GM06990 (cell line): ENCODE data around the gene RHBDL1.
A peak's percentile ranks its signal among the peaks of the same experiment; 100 is the strongest.

Experiments
- DNase-seq: peaks from one replicate; pipeline ENCODE4 v3.0.0-alpha.2; 2011; ENCODE audit not compliant: insufficient read length; ENCODE audit errors: extremely low read depth
- H3K27me3 ChIP-seq: replicated peaks from 2 replicates; pipeline ENCODE4 v1.6.0; 2011; ENCODE audit warnings: low read length; ENCODE audit not compliant: control insufficient read depth, insufficient read depth
- H3K36me3 ChIP-seq: 2 replicates; pipeline ENCODE4 v1.5.1; 2011; ENCODE audit warnings: low read length; ENCODE audit not compliant: control insufficient read depth, insufficient read depth
- H3K4me3 ChIP-seq: replicated peaks from 2 replicates; pipeline ENCODE4 v1.5.1; 2011; ENCODE audit warnings: low read depth, mild to moderate bottlenecking, control low read depth, low read length
- TF ChIP-seq, protein P1 (sequence below): IDR thresholded peaks from 2 replicates; pipeline ENCODE4 v1.5.1; 2011; ENCODE audit warnings: low read length, control low read depth, mild to moderate bottlenecking, inconsistent platforms; ENCODE audit not compliant: insufficient read depth, poor library complexity, severe bottlenecking

The RHBDL1 gene

DNA sequence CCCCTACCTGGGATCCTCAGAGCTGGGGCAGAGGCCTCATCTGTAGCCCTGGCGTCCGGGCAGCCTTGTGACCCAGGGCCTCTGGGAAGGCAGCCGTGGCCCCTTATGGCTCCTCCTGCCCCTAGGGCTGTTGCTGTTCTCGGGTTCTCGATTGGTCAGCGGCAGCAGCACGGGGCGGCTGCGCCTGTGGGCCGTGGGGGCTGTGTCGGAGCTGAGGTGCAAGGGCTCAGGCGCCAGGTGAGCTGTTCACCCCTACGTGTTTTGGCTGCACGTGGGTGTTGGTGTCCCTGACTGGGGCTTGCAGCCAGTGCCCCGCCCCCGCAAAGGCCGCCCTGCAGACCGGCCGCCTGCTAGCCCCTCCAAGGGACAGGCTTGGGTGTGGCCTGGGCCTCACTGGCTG, 13.4 kb upstream of the RHBDL1 start:
- no peak overlapping the region for H3K4me3 ChIP-seq
- TF ChIP-seq, protein P1, sequence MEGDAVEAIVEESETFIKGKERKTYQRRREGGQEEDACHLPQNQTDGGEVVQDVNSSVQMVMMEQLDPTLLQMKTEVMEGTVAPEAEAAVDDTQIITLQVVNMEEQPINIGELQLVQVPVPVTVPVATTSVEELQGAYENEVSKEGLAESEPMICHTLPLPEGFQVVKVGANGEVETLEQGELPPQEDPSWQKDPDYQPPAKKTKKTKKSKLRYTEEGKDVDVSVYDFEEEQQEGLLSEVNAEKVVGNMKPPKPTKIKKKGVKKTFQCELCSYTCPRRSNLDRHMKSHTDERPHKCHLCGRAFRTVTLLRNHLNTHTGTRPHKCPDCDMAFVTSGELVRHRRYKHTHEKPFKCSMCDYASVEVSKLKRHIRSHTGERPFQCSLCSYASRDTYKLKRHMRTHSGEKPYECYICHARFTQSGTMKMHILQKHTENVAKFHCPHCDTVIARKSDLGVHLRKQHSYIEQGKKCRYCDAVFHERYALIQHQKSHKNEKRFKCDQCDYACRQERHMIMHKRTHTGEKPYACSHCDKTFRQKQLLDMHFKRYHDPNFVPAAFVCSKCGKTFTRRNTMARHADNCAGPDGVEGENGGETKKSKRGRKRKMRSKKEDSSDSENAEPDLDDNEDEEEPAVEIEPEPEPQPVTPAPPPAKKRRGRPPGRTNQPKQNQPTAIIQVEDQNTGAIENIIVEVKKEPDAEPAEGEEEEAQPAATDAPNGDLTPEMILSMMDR, result no peak
- peaks cover 4% of the 10 kb centered on the region; the same call in 1 of the 2 replicates for H3K36me3 ChIP-seq

DNA sequence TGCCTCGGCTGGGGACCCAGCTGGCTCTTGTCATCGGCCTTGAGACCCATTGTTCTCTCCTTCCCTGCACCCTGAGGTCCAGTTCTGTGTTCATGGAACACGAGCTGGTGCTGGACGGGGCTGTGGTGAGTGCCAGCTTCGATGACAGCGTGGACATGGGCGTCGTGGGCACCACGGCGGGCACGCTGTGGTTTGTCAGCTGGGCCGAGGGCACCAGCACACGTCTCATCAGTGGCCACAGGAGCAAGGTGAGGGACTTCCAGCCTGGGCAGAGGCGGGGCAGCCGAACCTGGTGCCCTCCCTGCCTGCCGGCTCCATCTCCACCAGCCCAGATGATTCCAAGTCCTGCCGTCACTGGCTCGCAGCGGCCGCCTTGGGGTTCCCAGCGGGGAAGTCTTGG, 12.9 kb upstream of the RHBDL1 start:
- Histone ChIP-seq H3K36me3 (peaks cover 4% of the 10 kb centered on the region; the same call in 1 of the 2 replicates), H3K27me3 (no peaks in the 10 kb centered on the region), H3K4me3 (no peak overlapping the region)
- DNase-seq, result no peak
- TF ChIP-seq, protein P1, result no peak

More for the DNA sequence above, 13.4 kb upstream of the RHBDL1 start:
- no peaks in the 10 kb centered on the region for H3K27me3 ChIP-seq
- no peak for DNase-seq

DNA sequence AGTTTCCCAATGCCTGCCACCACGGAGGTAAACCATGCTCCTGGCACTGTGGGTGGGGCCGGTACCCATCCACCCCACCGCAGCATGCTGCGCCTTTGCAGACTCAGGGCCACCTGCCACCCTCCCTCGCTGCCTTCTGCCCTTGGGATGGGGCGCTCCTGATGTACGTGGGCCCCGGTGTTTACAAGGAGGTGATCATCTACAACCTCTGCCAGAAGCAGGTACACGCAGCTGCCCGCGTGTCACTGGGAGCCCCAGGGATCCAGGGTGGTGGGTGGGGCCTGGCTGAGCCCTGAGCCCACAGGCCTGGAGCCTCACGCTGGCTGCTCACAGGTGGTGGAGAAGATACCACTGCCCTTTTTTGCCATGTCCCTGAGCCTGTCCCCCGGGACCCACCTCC, 8.9 kb upstream of the RHBDL1 start:
- TF ChIP-seq, protein P1, result no peak
- DNase-seq, result no peak
- H3K27me3 ChIP-seq, result no peaks in the 10 kb centered on the region
- peaks cover 18% of the 10 kb centered on the region for H3K36me3 ChIP-seq
- H3K4me3 ChIP-seq, result no peak overlapping the region

DNA sequence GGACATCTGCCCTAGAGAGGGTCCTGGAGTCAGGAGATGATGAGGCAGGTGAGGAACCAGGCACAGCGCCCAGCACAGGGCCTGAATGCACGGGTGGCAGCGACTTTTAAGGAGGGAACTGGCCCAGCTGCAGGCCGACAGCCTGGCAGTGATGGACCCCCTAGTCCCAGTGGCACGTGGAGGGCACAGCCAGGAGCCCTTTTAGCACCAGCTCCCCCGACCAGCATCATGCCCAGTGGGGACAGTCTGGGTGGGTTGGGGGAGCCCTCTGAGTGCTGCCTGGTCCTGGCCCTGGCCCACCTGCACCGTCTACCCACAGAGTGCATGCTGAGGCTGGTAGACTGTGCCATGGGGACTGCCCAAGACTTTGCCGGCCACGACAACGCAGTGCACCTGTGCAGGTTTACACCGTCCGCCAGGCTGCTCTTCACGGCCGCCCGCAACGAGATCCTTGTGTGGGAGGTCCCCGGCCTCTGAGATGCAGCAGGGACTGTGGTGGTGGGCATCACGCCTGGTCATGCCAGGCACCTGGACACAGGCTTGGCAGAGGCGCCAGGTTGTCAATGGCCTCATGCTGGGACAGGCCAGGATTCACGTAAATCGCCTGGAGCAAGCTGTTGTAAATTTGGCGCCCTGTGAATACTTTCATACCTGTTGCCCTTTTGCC, 8.2 kb upstream of the RHBDL1 start:
- H3K4me3 ChIP-seq, result no peak overlapping the region
- H3K27me3 ChIP-seq, result no peaks in the 10 kb centered on the region
- TF ChIP-seq, protein P1, result no peak
- peaks cover 19% of the 10 kb centered on the region for H3K36me3 ChIP-seq
- no peak for DNase-seq

DNA sequence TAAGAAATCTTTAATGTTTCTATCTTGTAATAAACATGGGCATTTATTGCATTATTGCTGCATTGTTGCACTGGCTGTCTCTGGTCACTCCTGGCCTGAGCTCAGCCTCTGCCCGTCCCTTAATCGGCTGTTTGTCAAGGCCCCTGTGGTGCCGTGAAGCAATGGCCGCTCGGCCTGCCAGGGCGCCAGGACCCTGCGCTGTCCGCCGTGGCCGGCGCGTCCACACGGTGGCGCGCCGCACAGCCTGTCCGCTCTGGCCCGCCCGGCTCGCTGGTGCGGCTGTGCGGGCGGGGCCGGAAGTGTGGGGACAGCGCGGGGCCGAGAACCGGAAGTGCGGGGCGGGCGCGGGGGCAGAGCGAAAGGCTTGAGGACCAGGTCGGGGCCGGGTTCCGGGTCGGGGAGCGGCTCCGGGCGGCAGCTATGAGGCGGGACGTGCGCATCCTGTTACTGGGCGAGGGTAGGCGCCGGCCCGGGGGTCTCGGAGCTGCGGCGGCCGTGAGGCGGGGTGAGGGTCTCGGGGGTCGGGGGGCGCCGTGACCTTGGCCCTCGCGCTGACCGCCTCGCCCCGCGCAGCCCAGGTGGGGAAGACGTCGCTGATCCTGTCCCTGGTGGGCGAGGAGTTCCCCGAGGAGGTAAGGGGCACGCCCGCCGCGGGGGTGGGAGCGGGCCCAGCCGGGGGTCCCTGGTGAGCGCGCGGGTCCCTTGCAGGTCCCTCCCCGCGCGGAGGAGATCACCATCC, 7.5 kb upstream of the RHBDL1 start, which contains the start of gene RHOT2:
TSS of gene RHOT2 (plus strand) at position 353 of the 739 bp plus-strand sequence. CDS start at position 421, 68 bp downstream.
- Histone ChIP-seq H3K4me3 (peak within 1 kb of the TSS; percentile 69), H3K27me3 (no peaks in the 10 kb centered on the region), H3K36me3 (peaks cover 24% of the 10 kb centered on the region)
- peak; percentile 95 for DNase-seq
- TF ChIP-seq, protein P1, result peak; percentile 30
